HG03521 (cell line): ENCODE results near the gene PNPLA3.
A peak's percentile ranks its signal among the peaks of the same experiment; 100 is the strongest.

Experiments used
- ATAC-seq: cut with Tn5 transposase; IDR thresholded peaks from one replicate; pipeline ENCODE4 v1.9.1; 2021; ENCODE audit warnings: mild to moderate bottlenecking, moderate library complexity; ENCODE audit not compliant: unreplicated experiment

The PNPLA3 gene

GRCh38 chr22:43923631-43924464 is at the start of gene PNPLA3:
TSS of gene PNPLA3 (plus strand) at chr22:43923805. CDS start at chr22:43923912, 107 bp downstream.
- ATAC-seq = no peak

GRCh38 chr22:43876866-43877509 is 46.6 kb upstream of the PNPLA3 start:
- ATAC-seq = no peak

DNA sequence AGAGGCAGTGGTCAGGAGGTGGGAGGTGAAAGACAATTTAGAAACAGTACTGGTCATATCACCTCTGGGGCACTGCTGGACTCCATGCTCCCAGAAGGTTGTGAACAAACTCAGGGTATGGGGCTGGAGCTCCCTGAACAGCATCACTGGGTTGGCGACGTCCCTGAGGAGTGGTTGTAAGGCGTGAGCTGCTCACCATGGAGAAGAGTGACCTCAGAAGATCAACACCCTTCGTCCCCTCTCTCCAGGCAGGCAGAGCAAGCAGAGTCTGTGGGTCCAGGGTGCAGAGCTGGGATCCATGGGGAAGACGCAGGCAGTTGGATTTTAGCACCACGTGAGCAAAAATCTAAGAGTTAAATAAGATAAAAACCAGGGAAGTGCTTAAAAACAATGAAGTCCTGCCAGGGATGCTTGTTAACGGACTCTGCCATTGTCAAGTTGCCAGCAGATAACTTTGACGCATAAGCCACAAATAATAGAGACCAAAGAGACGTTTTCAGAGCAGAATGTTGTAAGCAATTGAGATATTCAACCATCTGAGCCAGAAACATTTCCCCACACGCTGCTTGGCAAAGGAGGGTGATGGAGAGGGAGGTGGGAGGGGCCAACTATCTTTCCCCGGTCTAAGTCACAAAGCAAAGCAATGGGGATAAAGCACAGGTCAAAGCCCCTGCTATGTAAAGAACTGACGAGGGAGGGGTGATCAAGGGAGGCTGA is 45.4 kb upstream of the PNPLA3 start:
- no peak for ATAC-seq

DNA sequence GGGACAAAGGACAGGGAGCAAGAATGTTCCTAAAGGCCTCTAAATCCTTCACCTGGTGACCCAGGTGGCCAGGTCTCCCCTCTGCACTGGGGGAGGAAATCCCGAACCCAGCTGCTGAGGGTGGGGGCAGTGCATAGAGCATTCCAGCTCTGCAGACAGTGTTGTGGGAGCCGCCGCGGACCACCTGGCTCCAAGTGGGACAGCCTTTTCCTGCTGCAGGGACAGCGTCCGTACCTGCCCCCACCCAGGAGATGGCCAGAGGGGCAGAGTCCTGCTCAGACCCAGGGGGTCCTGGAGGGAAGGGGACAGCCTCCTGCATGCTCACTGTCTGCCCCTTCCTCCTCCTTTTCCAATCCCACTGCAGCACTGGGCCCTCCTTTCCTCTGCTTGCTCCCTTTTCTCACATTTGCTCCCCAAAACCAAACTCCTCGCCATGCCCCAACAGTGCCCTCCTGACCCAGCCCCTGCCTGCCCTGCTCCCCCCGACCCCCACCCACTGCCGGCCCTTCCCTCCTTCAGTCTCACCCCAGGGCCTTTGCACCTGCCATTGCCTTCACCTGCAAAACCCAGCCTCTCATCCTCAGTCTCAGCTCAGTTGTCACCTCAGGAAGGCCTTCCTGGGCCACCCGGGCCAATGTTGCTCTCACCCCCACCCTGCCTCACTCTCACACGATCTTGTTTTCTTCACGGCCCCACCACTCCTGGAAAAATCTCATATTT is 44.6 kb upstream of the PNPLA3 start:
- no peak for ATAC-seq

- no peak for ATAC-seq
Measured at GRCh38 chr22:43879901-43880540, 43.6 kb upstream of the PNPLA3 start.

- ATAC-seq = no peak
Measured at GRCh38 chr22:43880541-43880991, 43.0 kb upstream of the PNPLA3 start.

DNA sequence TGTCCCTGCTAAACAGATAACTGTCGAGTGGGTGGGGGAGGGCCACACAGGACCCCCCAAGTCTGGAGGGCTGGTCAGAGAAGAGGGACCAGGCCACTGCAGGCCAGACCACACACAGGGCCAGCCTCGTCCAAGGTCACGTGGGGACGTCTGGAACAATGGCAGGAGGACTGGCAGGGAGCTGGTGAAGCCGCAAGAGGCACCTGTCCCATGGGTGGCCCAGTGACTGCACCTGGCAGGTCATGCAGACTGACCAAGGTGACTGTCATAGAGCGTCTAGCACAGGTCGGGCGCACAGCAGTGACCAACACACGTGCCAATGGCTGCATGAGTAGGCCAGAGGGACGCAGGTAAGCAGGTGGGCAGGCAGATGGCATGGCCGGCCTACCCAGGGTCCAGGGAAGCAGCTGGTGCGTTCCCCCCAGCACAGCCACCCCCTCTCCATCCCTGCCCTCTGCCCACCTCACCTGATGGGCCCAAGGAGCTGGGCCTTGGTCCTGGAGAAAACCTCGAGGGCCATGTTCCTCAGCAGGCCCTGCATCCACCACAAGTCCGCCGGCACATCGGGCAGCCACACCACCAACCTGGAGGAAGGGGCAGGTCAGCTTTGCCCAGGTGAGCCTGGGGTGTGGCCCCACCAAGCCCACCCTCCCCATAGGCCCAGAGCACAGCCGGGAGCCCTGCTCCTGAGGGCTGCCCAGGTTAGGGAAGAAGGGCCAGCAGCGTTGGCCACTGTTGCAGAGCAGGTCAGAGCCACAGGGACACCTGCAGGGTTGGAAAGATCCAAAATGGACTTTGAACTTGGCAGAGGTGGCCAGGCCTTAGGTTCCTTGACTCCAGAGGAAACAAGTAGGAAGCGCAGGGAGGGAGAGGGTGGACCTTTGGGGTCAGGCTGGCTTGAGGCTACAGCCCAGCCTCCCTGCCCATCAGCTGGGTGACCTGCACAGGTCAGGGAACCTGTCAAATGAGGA is 42.2 kb upstream of the PNPLA3 start:
- ATAC-seq = no peak

DNA sequence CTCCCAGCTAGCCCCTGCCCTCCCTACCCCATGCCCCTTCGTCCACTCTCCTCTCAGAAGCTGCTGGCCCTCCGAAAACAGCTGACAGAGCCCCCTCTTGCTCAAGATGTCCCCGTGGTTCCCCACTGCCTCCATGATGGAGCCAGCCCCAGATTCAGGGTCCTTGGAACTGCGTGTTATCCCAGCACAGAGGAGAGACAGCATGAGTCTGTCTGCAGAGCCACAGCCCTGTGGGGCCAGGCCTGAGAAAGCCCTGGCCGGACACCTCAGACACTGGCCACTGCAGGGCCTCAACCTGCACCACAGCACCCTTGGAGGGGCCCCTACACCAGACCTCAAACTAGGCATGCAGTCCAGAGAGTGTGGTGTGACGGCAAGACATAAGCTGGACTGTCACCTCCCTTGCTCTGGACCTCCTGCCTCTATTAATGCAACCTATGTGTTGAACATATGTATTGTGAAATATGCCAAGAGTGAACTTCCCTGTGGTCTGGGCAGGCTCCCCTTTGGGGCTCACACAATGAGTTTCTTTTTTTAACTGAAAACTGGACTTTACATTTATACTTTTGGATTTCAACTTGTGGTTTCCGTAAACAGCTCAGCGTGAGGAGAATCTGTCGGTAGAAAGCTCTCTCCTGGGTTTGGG is 41.4 kb upstream of the PNPLA3 start:
- no peak for ATAC-seq

DNA sequence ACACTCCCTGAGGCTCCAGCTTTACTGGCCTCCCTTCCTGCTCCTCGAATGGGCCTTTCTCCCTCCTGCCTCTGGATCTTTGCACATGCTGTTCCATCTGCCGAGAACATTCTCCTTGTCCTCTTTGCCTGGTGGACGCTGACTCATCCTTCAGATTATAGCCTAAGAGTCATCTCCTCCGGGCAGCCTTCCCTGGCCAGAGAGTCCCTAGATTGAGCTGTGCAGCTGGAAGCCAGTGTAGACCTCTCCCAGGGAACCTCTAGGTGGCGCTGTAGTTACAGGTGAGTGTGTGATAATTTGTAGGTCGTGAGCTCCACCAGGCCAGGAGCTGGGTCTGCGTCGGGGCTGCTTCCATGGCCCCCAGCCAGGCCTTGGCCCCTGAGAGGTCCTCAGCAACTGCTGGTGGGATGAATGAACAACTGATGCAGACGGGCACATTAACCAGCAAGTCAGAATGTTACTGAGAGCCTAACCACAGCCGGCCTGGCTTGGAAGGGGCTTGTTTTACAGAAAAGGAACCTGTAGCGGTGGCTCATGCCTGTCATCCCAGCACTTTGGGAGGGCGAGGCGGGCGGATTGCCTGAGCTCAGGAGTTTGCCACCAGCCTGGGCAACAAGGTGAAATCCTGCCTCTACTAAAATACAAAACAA is 40.5 kb upstream of the PNPLA3 start:
- no peak for ATAC-seq

DNA sequence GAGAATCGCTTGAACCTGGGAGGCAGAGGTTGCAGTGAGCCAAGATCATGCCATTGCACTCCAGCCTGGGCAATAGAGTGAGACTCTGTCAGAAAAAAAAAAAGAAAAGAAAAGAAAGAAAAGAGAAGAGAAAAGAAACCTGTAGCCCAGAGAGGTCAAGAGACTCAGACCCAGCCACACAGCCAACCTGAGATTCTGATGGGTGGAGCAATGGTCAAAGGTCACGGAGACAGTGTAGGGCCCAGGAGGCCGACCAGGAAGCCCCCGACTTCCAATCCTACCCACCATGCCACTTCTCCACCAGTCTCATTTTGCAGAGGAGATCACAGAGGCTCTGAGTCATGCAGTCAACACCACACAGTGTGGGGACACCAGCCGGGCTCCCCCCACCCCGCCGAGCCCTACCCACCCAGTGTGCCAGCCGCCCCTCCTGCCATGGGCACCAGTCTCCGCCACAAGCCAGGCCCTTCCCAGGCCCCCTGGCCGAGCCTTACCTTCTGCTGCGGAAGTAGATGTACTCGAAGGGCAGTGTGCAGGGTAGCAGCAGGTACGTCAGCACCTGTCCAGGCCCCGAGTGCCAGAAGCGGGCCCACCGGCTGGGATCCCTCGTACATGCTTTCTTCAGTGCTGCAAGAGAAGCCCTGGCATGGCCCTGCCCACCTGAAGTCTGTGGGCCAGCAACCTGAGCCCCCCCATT is 39.7 kb upstream of the PNPLA3 start:
- ATAC-seq = no peak

DNA sequence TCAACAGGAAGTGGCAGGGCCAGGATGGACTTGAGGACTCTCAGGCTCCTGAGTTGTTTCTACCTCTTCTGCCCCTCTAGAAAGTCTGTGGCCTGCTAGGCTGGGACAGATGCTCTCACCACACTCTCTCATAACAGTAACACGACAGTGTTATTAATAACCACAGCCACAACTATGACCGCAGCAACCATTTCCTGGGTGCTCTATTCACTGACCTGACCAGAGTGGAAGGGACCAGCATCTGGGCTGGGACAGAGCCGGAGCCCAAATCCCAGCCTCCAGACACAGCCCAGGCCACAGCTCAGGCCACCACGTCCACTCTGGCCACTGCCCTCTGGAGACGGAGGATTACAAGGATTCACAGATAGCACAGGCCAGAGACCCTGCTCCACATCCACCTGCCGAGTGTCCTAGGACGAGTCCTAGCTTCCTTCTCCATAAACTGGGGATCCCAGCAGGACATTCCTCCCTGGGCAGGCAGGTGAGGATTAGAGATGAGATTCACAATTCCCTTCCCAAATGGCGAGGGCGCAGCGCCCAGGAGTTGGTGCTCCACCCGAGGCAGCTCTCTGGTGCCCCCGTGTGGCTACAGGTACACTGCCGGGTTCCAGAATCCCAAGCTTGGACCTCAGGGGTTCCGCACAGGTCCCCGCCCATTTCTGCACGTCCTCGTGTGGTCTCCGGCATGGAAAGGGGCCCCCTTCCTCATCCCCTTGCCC is 38.8 kb upstream of the PNPLA3 start:
- peak; percentile 57 for ATAC-seq

DNA sequence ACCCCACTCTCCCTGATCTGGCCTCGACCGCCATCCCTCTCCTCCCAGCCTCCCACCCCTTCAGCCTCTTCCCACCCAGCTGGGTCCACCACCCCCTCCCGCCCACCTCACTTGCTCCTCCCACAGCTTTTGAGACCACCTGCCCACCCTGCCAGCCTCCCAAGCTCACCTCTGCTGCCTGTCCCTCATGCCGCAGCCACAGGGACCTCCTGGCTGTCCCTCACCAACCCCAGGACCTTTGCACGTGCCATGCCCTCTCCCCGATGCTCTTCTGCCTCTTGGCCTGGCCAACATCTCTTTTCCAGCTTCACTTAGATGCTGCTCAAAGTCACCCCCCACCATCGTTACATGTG is 38.3 kb upstream of the PNPLA3 start:
- no peak for ATAC-seq

DNA sequence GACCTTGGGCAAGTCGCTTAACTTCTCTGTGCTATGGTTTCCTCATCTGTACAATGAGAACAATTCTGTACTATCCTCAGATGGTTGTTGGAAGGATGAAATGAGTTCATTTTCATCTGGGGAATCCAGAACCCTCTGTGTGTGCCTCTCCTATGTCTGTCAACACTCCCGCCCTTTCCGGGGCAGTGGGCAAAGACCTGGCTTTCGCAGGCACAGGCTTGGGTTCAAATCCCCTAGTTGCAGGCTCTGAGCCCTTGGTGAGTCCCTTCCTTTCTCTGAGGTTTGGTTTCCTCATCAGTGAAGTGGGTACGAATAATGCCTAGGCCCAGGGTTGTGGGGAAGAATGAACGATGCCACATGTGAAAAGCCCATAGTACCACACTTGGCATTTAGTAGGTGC is 37.8 kb upstream of the PNPLA3 start:
- ATAC-seq = no peak

DNA sequence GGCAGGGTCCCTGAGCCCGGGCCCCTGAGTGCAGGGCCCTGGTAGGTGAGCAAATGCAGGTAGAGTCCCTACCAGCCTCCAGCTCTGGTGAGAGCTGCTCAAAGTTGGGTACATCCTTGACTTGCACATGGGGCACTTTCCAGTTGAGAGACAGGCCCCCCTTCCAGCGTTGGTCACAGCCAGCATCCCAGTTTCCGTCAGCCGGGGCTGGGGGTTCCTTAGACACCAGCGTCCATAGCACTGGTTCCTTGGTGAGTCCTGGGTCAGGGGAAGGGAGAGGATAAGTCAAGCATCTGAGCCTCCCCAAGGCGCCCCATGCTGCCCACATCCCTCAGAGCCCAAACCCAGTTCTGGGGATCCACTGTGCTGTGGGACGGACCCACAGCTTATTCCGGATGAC is 37.4 kb upstream of the PNPLA3 start:
- no peak for ATAC-seq

GRCh38 chr22:43887391-43887790 is 36.2 kb upstream of the PNPLA3 start:
- no peak for ATAC-seq

GRCh38 chr22:43888740-43889139 is 34.9 kb upstream of the PNPLA3 start:
- ATAC-seq = no peak

DNA sequence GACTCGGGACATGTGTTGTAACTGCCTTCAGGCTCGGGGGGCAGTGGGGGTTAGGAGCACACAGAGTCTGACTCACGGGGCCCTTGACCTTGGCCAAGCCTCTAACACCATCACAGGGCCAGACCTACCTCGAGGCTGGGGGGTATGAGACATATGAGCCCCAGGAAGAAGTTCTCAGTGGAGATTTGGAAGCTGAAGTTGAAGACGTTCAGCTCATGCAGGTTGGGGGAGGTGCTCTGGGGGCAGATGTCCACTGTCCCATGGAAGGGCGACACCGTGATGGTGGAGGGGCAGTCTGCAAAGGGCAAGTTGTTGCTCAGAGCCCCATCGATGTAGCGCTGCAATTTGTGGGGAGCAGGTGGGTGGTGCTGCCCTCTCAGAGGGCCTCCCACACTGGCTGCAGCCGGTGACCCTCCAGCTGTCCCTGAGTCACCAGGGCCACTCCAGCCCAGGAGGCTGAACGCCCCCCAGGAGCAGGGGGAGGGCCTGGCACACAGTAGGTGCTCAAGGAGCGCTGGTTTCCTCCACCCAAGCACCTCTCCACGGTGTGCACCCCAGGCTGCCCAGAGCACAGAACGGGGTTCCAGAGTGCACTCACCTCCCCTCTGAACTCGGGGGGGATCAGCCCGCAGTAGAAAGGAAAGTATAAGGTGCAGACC is 34.3 kb upstream of the PNPLA3 start:
- ATAC-seq = no peak
